ENCODE measurements around the gene CD207. TPM values are rescaled to one million over a fixed set of nuclear protein-coding genes. Genes with fewer than 3 reads are reported as not detected.
"Not testable (repeated sequence)": the region's sequence is repeated elsewhere in the genome, so short reads cannot be mapped to it uniquely, and the experiment has no call there.

The CD207 gene
- polyA plus RNA-seq, 1 donor from 2014 or later = not detected

DNA sequence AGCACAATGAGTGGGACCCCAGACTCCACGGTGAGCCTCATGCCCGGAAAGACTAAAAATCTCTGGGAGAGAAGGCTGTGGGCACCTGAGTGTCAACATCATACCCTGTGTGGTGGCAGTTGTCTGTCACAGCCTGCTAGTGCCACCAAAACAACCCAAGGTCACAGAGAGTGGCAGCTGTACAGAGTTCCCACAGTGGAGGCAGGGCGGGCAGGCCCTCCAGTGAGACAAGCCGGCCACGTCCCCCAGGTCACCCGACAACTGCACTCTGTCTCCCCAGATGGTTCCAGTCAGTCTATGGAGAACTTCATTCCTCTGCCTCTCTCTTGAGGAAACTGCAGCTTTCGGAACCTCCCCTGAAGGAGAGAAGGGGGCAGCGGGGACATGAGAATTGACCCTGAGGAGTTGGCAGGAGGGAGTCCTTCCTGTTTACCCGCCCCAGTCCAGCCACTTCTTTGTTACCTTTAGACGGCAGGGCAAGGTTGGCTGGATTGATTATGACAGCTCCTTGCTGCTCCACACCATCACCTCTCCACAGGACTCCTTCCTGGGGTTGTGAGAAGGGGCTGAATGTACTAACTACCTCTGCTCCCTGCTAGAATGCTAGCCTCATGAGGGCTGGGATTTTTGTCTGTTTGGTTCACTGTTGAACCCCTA lies 33.9 kb downstream of the CD207 start:
- H3K27ac ChIP-seq (ENCODE audit: low read length) = no peak overlapping the region
- H3K36me3 ChIP-seq (ENCODE audit: insufficient read depth, low read length) = no peaks in the 10 kb centered on the region
- H3F3A ChIP-seq (ENCODE audit: insufficient read depth, low read length, poor library complexity, severe bottlenecking) = no peaks in the 10 kb centered on the region
- H3K79me2 ChIP-seq (replicated peaks; ENCODE audit: insufficient read depth, low read length) = no peaks in the 10 kb centered on the region
- TF ChIP-seq MXI1 (conservative IDR thresholded peaks at IDR 0.05; ENCODE audit: poor library complexity, severe bottlenecking) (no peak), EZH2 (IDR thresholded peaks at IDR 0.05; ENCODE audit: borderline replicate concordance, insufficient read depth, low read length, poor library complexity, severe bottlenecking) (no peak), POLR2AphosphoS5 (IDR thresholded peaks at IDR 0.05) (no peak), EP300 (conservative IDR thresholded peaks at IDR 0.05; ENCODE audit: poor library complexity, severe bottlenecking) (no peak), SMC3 (conservative IDR thresholded peaks at IDR 0.05; ENCODE audit: poor library complexity) (no peak), RAD21 (conservative IDR thresholded peaks at IDR 0.05) (no peak), TAF1 (IDR thresholded peaks at IDR 0.05; ENCODE audit: low read depth) (no peak)
- TF ChIP-seq, protein P1, sequence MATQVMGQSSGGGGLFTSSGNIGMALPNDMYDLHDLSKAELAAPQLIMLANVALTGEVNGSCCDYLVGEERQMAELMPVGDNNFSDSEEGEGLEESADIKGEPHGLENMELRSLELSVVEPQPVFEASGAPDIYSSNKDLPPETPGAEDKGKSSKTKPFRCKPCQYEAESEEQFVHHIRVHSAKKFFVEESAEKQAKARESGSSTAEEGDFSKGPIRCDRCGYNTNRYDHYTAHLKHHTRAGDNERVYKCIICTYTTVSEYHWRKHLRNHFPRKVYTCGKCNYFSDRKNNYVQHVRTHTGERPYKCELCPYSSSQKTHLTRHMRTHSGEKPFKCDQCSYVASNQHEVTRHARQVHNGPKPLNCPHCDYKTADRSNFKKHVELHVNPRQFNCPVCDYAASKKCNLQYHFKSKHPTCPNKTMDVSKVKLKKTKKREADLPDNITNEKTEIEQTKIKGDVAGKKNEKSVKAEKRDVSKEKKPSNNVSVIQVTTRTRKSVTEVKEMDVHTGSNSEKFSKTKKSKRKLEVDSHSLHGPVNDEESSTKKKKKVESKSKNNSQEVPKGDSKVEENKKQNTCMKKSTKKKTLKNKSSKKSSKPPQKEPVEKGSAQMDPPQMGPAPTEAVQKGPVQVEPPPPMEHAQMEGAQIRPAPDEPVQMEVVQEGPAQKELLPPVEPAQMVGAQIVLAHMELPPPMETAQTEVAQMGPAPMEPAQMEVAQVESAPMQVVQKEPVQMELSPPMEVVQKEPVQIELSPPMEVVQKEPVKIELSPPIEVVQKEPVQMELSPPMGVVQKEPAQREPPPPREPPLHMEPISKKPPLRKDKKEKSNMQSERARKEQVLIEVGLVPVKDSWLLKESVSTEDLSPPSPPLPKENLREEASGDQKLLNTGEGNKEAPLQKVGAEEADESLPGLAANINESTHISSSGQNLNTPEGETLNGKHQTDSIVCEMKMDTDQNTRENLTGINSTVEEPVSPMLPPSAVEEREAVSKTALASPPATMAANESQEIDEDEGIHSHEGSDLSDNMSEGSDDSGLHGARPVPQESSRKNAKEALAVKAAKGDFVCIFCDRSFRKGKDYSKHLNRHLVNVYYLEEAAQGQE (IDR thresholded peaks at IDR 0.05; ENCODE audit: borderline replicate concordance) = no peak
- TF ChIP-seq, protein P2, sequence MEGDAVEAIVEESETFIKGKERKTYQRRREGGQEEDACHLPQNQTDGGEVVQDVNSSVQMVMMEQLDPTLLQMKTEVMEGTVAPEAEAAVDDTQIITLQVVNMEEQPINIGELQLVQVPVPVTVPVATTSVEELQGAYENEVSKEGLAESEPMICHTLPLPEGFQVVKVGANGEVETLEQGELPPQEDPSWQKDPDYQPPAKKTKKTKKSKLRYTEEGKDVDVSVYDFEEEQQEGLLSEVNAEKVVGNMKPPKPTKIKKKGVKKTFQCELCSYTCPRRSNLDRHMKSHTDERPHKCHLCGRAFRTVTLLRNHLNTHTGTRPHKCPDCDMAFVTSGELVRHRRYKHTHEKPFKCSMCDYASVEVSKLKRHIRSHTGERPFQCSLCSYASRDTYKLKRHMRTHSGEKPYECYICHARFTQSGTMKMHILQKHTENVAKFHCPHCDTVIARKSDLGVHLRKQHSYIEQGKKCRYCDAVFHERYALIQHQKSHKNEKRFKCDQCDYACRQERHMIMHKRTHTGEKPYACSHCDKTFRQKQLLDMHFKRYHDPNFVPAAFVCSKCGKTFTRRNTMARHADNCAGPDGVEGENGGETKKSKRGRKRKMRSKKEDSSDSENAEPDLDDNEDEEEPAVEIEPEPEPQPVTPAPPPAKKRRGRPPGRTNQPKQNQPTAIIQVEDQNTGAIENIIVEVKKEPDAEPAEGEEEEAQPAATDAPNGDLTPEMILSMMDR (IDR thresholded peaks at IDR 0.05; ENCODE audit: poor library complexity, severe bottlenecking) = no peak
- H3K4me2 ChIP-seq (ENCODE audit: low read length) = no peak overlapping the region
- H3K9me3 ChIP-seq (ENCODE audit: low read length) = no peaks in the 10 kb centered on the region
- H3K9me2 ChIP-seq (ENCODE audit: insufficient read depth, low read length) = no peaks in the 10 kb centered on the region
- no peak overlapping the region for H3K9ac ChIP-seq (ENCODE audit: low read length)
- H2AFZ ChIP-seq (ENCODE audit: low read depth, low read length) = no peak overlapping the region
- no peak overlapping the region for H3K4me3 ChIP-seq (ENCODE audit: low read length)
- no peaks in the 10 kb centered on the region for H4K20me1 ChIP-seq (ENCODE audit: insufficient read depth)
- H3K27me3 ChIP-seq (ENCODE audit: insufficient read depth, low read depth, low read length) = no peaks in the 10 kb centered on the region

DNA sequence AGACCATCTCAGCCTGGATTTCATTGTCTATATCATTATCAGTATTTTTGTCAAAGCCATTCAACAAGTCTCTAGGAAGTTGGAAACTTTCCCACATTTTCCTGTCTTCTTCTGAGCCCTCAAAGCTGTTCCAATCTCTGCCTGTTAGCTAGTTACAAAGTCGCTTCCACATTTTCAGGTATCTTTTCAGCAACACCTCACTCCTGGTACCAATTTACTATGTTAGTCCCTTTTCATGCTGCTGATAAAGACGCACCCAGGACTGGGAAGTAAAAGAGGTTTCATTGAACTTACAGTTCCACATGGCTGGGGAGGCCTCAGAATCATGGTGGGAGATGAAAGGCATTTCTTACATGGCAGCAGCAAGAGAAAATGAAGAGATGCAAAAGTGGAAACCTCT lies 35.9 kb downstream of the CD207 start:
- no peak overlapping the region for H3K4me3 ChIP-seq (ENCODE audit: low read length)

DNA sequence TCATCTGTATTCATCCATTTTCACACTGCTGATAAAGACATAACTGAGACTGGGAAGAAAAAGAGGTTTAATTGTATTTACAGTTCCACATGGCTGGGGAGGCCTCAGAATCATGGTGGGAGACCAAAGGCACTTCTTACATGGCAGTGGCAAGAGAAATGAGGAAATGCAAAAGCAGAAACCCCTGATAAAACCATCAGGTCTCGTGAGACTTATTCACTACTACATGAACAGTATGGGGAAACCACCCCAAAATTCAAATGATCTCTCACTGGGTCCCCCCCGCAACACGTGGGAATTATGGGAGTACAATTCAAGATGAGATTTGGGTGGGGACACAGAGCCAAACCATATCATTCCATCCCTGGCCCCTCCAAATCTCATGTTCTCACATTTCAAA lies 37.6 kb downstream of the CD207 start:
- H3K79me2 ChIP-seq (replicated peaks; ENCODE audit: insufficient read depth, low read length); H3K27me3 ChIP-seq (ENCODE audit: insufficient read depth, low read depth, low read length); H3F3A ChIP-seq (ENCODE audit: insufficient read depth, low read length, poor library complexity, severe bottlenecking); H3K9me3 ChIP-seq (ENCODE audit: low read length); H2AFZ ChIP-seq (ENCODE audit: low read depth, low read length); H3K27ac ChIP-seq (ENCODE audit: low read length); H3K4me2 ChIP-seq (ENCODE audit: low read length); H3K9ac ChIP-seq (ENCODE audit: low read length); H4K20me1 ChIP-seq (ENCODE audit: insufficient read depth); H3K36me3 ChIP-seq (ENCODE audit: insufficient read depth, low read length); H3K9me2 ChIP-seq (ENCODE audit: insufficient read depth, low read length); H3K4me3 ChIP-seq (ENCODE audit: low read length): not testable (repeated sequence)

More for the DNA sequence above, 35.9 kb downstream of the CD207 start:
- Histone ChIP-seq H3K36me3 (ENCODE audit: insufficient read depth, low read length) (no peaks in the 10 kb centered on the region), H3K9me2 (ENCODE audit: insufficient read depth, low read length) (no peaks in the 10 kb centered on the region), H3K27ac (ENCODE audit: low read length) (no peak overlapping the region), H2AFZ (ENCODE audit: low read depth, low read length) (no peak overlapping the region), H3K27me3 (ENCODE audit: insufficient read depth, low read depth, low read length) (no peaks in the 10 kb centered on the region), H3K79me2 (replicated peaks; ENCODE audit: insufficient read depth, low read length) (no peaks in the 10 kb centered on the region), H4K20me1 (ENCODE audit: insufficient read depth) (no peaks in the 10 kb centered on the region), H3K4me2 (ENCODE audit: low read length) (no peak overlapping the region), H3F3A (ENCODE audit: insufficient read depth, low read length, poor library complexity, severe bottlenecking) (no peaks in the 10 kb centered on the region), H3K9me3 (ENCODE audit: low read length) (no peaks in the 10 kb centered on the region), H3K9ac (ENCODE audit: low read length) (no peak overlapping the region)
- no peak for TF ChIP-seq EZH2 (IDR thresholded peaks at IDR 0.05; ENCODE audit: borderline replicate concordance, insufficient read depth, low read length, poor library complexity, severe bottlenecking)

Data from neural cell (in vitro differentiated cells).